SK-N-SH treated with all-trans-retinoic acid at 6 μM for 48 hours (cell line): Measurements from ENCODE around the gene PRKG1.

Source experiments
- OSR1 ChIP-seq: fragments of 250-450 bp; sonication (Bioruptor Pico); IDR thresholded peaks from 2 replicates; pipeline ENCODE4 v1.8.0; 2022; ENCODE audit warnings: moderate library complexity, mild to moderate bottlenecking, inconsistent platforms
- PATZ1 ChIP-seq: fragments of 250-450 bp; sonication (Bioruptor Pico); IDR thresholded peaks from 2 replicates; pipeline ENCODE4 v1.8.0; 2020; ENCODE audit warnings: mild to moderate bottlenecking, moderate library complexity, borderline replicate concordance
- PPARA ChIP-seq: fragments of 250-450 bp; sonication (Bioruptor Pico); IDR thresholded peaks from 2 replicates; pipeline ENCODE4 v1.5.0; 2020; ENCODE audit warnings: mild to moderate bottlenecking, borderline replicate concordance
- RARB ChIP-seq: fragments of 250-450 bp; sonication (Bioruptor Pico); IDR thresholded peaks from 2 replicates; pipeline ENCODE4 v1.8.0; 2021; ENCODE audit warnings: mild to moderate bottlenecking, moderate library complexity
- TOX ChIP-seq: fragments of 250-450 bp; sonication (Bioruptor Pico); IDR thresholded peaks from 2 replicates; pipeline ENCODE4 v1.8.0; 2021; ENCODE audit warnings: mild to moderate bottlenecking, moderate library complexity, borderline replicate concordance
- ZFP3 ChIP-seq: fragments of 250-450 bp; sonication (Bioruptor Pico); IDR thresholded peaks from 2 replicates; pipeline ENCODE4 v1.5.0; 2020; ENCODE audit warnings: mild to moderate bottlenecking, moderate library complexity

DNA sequence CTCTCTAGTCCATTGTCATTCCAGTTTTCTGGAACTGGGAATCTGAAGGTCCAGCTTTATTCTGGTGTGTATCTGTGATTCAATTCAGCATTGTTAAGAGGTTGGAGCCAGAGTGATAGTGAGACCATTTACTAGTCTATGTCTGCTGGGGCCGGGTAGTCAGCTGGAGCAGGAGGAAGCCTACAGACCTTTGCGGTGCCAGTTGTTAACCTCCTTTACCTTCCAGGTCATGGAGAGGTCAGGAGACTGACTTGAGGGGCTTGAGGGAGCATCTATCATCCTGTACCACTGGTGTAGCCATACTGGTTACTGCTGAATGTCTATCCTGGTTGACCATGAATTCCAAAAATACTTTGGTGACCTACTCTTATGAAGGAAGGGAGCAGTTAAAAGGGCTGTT lies 634.3 kb downstream of the PRKG1 start:
- TF ChIP-seq ZFP3 (no peak), RARB (CRISPR knock-in tag) (no peak), OSR1 (CRISPR knock-in tag) (no peak), TOX (CRISPR knock-in tag) (no peak), PPARA (CRISPR knock-in tag) (no peak), PATZ1 (CRISPR knock-in tag) (no peak)
